Cardiac muscle cell (in vitro differentiated cells and primary cell): Measurements from ENCODE around the gene MYOG. TPM values are rescaled to one million over a fixed set of nuclear protein-coding genes. Genes with fewer than 3 reads are reported as not detected.

Source experiments
- DNase-seq, 2 donors: peaks; one replicate each; pipeline versions ENCODE4 v3.0.0 to v3.0.0-alpha.2; 2010 to 2017; ENCODE audit warnings: low read depth in 1 of 2, low spot score in 1 of 2
- H3K27ac ChIP-seq: fragments of 200-600 bp; sonication (generic); 2 replicates; pipeline ENCODE4 v1.5.1; 2016
- H3K27me3 ChIP-seq: fragments of 200-600 bp; sonication (generic); 2 replicates; pipeline ENCODE4 v1.6.0; 2016; ENCODE audit warnings: control low read depth
- H3K36me3 ChIP-seq: fragments of 200-600 bp; sonication (generic); 2 replicates; pipeline ENCODE4 v1.5.1; 2016; ENCODE audit warnings: control low read depth
- H3K4me1 ChIP-seq: fragments of 200-600 bp; sonication (generic); 2 replicates; pipeline ENCODE4 v1.8.1; 2017; ENCODE audit warnings: low read depth, mild to moderate bottlenecking, mixed run types
- H3K4me3 ChIP-seq: fragments of 200-600 bp; sonication (generic); 2 replicates; pipeline ENCODE4 v1.5.1; 2016; ENCODE audit warnings: mild to moderate bottlenecking
- H3K9me3 ChIP-seq: fragments of 200-600 bp; sonication (generic); 2 replicates; pipeline ENCODE4 v1.5.1; 2017; ENCODE audit warnings: low read depth, mild to moderate bottlenecking, control low read depth
- CTCF ChIP-seq: IDR thresholded peaks from 2 replicates; pipeline ENCODE4 v1.5.1; 2012; ENCODE audit warnings: low read depth, mild to moderate bottlenecking, low read length
- polyA plus RNA-seq: library from polyadenylated mRNA; unstranded; fragments of >200 nt; fragmentation: Nextera tagmentation; extraction: Ambion mirVana; gene quantifications from 2 replicates; pipeline ENCODE4 v1.2.1, GENCODE V29; 2016
- total RNA-seq: library from RNA; depleted of rRNA; stranded (reverse); fragments of >200 nt; gene quantifications from 2 replicates; pipeline ENCODE4 v1.2.3, GENCODE V29; 2016

MYOG gene
- total and polyA plus RNA-seq, 2 experiments from 2014 or later: 0.18 TPM; not detected in 1

- DNase-seq: no peak
- Histone ChIP-seq H3K27me3 (no peaks in the 10 kb centered on the region), H3K36me3 (peaks cover 73% of the 10 kb centered on the region), H3K27ac (no peak overlapping the region), H3K4me1 (peaks cover 7% of the 10 kb centered on the region), H3K9me3 (no peaks in the 10 kb centered on the region), H3K4me3 (no peak overlapping the region)
- TF ChIP-seq CTCF: no peak
Observed at GRCh38 chr1:203056012-203056411, 29.8 kb downstream of the MYOG start.

- no peak overlapping the region for H3K27ac ChIP-seq
- DNase-seq: no peak
Observed at GRCh38 chr1:203055161-203055799, 30.5 kb downstream of the MYOG start.

GRCh38 chr1:203054642-203055041, 31.2 kb downstream of the MYOG start:
- Histone ChIP-seq H3K4me3 (no peak overlapping the region), H3K9me3 (no peaks in the 10 kb centered on the region), H3K4me1 (peaks cover 7% of the 10 kb centered on the region), H3K27me3 (no peaks in the 10 kb centered on the region), H3K27ac (no peak overlapping the region), H3K36me3 (peaks cover 66% of the 10 kb centered on the region)
- DNase-seq: no peak
- TF ChIP-seq CTCF: no peak

More at GRCh38 chr1:203055161-203055799, 30.5 kb downstream of the MYOG start:
- H3K9me3 ChIP-seq: no peaks in the 10 kb centered on the region
- H3K4me1 ChIP-seq: peaks cover 7% of the 10 kb centered on the region
- no peak overlapping the region for H3K4me3 ChIP-seq
- TF ChIP-seq CTCF: no peak
- H3K27me3 ChIP-seq: no peaks in the 10 kb centered on the region
- peaks cover 65% of the 10 kb centered on the region for H3K36me3 ChIP-seq

- no peak for DNase-seq
- Histone ChIP-seq H3K9me3 (no peaks in the 10 kb centered on the region), H3K4me3 (no peak overlapping the region), H3K36me3 (peaks cover 65% of the 10 kb centered on the region), H3K4me1 (peaks cover 7% of the 10 kb centered on the region), H3K27ac (no peak overlapping the region), H3K27me3 (no peaks in the 10 kb centered on the region)
- no peak for TF ChIP-seq CTCF
Observed at GRCh38 chr1:203054184-203054583, 31.6 kb downstream of the MYOG start.

GRCh38 chr1:203052601-203053000, 33.2 kb downstream of the MYOG start:
- H3K4me3 ChIP-seq: no peak overlapping the region
- DNase-seq: no peak
- no peaks in the 10 kb centered on the region for H3K27me3 ChIP-seq
- TF ChIP-seq CTCF: no peak
- peaks cover 7% of the 10 kb centered on the region for H3K4me1 ChIP-seq
- no peak overlapping the region for H3K27ac ChIP-seq
- H3K9me3 ChIP-seq: no peaks in the 10 kb centered on the region
- peaks cover 60% of the 10 kb centered on the region for H3K36me3 ChIP-seq
